Measurements from ENCODE around the gene PAGR1. TPM values are rescaled to one million over a fixed set of nuclear protein-coding genes. Genes with fewer than 3 reads are reported as not detected.
"Not testable (repeated sequence)": the region's sequence is repeated elsewhere in the genome, so short reads cannot be mapped to it uniquely, and the experiment has no call there.

Gene PAGR1
- polyA plus RNA-seq, 1 donor: 27.8 TPM

DNA sequence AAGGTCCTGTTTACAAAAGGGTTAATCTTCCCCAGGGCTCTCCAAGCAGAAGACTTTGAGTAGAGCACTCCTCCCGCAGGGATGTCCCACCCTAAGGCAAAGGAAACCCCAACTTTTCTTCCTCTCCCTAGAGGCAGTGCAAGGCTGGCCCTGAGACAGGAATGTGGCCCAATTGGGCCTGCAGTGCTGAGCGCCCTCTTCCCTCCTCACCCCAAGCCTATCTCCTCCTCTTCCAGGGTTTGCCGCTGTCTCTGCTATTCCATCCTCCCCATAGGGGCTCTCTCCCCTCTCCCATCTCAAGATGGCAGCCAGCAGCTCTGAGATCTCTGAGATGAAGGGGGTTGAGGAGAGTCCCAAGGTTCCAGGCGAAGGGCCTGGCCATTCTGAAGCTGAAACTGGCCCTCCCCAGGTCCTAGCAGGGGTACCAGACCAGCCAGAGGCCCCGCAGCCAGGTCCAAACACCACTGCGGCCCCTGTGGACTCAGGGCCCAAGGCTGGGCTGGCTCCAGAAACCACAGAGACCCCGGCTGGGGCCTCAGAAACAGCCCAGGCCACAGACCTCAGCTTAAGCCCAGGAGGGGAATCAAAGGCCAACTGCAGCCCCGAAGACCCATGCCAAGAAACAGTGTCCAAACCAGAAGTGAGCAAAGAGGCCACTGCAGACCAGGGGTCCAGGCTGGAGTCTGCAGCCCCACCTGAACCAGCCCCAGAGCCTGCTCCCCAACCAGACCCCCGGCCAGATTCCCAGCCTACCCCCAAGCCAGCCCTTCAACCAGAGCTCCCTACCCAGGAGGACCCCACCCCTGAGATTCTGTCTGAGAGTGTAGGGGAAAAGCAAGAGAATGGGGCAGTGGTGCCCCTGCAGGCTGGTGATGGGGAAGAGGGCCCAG is 3.0 kb upstream of the PAGR1 start:
- no peak for DNase-seq

DNA sequence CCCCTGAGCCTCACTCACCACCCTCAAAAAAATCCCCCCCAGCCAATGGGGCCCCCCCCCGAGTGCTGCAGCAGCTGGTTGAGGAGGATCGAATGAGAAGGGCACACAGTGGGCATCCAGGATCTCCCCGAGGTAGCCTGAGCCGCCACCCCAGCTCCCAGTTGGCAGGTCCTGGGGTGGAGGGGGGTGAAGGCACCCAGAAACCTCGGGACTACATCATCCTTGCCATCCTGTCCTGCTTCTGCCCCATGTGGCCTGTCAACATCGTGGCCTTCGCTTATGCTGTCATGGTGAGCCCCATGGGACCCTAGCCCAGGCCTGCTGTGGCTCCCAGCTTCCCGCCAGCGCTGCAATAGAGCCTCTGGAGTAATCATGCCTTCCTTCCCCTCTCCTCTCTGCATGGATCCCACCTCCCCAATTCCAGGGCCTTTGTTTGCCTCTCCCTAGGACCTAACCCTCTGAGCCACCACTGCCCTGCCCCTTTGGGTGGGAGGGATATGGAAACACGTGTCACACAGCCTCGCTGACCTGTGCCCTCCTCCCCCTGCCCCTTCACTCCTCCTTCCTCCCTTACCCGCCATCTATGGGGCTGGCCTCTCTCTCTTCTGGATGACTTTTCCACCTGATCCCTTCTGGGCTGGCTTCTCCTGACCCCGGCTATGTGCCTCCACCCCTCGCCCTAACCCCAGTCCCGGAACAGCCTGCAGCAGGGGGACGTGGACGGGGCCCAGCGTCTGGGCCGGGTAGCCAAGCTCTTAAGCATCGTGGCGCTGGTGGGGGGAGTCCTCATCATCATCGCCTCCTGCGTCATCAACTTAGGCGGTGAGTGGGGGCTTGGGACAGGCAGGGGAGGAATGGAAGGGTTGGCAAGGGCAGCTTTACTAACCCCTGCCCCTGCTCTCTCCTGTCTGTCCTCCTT is 2.0 kb upstream of the PAGR1 start:
- DNase-seq: no peak

DNA sequence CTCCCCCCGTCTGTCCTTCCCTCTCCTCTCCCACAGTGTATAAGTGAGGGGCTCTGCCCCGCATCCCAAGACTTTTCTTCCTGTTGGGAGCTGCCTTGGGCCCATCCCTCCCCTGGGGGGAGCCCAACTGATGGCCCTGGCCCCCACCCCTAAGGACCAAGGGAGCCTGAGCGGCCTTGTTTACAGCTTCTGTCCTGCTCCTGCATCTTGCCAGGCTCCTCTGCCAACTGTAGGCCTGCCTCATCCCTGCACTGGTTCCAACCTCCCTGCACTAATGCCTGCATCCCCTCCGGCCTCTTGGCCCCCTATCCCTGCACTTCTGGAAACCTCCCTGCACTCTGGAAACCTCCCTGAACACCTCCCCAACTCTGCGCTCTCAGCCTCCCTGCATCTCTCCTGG is 1.4 kb upstream of the PAGR1 start:
- DNase-seq: no peak

DNA sequence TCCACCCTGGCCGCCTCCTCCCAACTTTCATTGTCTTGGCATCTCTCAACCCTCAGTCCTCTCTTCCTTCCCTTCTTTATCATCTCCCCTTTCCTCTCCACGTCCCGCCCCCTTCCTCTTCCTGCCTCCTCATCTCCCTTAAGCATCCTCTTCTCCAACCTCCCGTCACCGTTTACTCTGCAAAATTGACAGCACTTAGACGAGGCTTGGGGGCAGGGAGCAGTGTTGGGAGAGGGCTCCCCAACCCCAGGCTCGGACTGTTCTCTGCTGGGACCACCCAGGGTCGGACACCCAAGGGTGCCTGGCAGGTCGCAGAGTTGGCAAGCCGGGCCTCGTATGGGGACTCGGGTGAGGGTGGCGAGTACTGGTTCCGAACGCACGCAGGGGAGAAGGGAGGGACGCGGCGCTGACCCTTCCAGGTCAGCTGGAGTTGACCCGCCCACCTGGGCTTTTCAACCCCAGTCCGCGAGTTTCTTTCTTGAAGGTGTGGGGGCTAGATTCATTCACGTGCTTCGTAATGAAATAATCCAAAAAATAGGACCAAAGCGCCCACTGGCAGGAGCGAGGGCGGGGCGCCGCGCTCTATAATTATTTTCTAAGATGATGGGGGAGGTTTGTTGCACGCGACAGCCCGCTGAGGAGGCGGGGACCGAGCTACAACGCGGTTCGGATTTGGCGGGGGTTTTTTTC is 775 bp upstream of the PAGR1 start:
- DNase-seq: no peak

DNA sequence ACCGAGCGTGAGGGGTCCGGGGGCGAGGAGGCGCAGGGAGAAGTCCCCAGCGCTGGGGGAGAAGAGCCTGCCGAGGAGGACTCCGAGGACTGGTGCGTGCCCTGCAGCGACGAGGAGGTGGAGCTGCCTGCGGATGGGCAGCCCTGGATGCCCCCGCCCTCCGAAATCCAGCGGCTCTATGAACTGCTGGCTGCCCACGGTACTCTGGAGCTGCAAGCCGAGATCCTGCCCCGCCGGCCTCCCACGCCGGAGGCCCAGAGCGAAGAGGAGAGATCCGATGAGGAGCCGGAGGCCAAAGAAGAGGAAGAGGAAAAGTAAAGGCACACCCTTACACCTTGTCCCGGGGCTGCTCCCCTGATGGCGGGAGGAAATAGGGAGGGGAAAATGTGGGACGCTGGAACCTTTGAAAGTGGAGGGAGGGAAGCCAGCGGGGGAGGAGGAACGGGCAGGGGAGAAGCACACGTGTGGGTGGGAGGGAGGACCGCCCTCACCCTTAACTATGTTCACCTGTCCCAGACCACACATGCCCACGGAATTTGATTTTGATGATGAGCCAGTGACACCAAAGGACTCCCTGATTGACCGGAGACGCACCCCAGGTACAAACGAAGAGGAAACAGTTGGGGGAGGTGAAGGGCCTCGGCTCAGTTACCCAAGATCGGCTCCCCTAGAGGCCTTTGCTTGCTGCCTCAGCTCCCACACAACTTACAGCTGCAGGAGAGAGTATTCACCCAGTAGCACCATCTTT is 916 bp downstream of the PAGR1 start:
- no peak for DNase-seq

DNA sequence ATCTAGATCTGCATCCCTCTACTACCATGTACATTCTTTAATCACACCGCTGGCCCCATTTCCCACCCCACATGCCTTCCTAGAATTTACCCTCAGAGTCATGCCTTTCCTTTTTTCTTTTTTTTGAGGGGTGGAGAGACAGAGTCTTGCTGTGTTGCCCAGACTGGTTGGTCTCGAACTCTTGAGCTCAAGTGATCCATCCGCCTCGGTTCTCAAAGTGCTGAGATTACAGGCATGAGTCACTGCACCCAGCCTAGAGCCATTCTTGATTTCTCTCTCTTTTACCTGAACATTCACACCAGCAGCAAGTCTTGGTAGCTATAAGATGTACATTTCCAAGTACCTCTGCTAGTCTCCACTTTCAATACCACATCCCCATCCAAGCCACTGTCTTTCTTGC is 2.1 kb downstream of the PAGR1 start:
- no peak for DNase-seq

DNA sequence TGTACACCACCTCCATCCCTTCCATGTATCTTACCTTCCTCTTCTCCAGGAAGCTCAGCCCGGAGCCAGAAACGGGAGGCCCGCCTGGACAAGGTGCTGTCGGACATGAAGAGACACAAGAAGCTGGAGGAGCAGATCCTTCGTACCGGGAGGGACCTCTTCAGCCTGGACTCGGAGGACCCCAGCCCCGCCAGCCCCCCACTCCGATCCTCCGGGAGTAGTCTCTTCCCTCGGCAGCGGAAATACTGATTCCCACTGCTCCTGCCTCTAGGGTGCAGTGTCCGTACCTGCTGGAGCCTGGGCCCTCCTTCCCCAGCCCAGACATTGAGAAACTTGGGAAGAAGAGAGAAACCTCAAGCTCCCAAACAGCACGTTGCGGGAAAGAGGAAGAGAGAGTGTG is 3.6 kb downstream of the PAGR1 start:
- no peak for DNase-seq

DNA sequence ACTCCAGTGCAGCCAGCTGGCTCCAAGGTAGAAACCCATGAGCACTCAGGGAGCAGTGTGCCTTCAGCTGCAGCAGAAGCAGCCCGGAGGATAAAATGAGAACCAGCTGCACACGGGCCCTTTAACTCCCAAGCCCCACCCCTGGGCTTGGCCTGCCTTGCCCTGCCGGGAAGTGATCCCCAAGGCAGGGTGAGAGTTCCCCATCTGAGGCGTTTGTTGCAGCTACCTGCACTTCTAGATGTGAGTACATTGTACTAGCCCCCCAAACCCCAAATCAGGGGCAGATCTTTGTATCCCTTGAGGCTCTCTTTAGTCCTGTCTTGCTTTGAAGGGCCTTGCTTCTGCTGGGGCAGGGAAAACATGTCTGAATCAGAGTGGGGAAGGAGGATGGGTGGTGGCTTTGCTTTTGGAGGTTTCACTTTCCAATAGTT is 4.3 kb downstream of the PAGR1 start, which contains the start of gene MVP:
MVP (plus strand) TSS at position 192 of the 431 bp plus-strand sequence. CDS start 10,088 bp downstream, outside the sequence.
- peak; percentile 64 for DNase-seq

DNA sequence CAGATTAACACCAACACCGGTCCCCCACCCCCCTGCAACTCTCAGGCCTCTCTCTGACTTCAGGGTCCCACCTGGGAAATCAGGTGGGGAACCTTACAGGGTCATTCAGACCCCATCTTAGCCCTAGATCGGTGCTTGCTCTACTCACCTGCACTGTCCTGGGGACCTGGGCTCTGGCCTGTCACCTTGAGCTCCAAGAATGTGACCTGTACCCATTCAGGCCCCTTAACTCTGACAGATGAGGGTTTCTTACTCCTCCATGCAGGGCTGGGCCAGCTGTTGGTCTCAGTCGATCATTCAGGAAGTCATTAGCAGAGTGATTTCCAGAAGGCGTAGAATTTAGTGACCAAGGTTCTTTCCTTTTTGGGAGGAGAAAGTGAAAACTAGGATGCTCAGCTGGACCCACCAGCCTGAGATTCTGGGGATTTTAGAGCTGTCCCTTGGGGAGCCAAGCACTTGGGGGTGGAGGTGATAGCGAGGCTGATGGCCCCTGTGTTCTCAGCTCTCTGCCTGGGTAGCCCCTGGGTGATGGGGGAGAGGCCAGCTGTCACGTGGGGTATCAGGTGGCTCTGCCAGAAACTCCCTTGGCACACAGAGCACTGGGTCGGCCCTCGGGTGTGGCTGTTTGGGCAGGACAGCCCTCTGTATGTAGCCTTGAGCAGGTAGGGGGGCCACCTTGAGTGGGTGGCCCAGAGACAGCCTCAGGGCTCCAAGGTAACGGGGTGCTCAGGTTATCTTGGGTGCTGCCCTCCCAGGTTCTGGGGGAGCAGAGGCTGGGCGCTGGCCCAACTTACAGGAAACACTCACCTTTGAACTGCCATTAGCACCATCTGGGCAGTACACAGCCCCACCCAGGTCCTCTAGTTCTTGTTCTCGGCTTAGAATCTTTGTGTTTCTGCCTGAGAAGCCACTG is 5.0 kb downstream of the PAGR1 start:
- no peak for DNase-seq

DNA sequence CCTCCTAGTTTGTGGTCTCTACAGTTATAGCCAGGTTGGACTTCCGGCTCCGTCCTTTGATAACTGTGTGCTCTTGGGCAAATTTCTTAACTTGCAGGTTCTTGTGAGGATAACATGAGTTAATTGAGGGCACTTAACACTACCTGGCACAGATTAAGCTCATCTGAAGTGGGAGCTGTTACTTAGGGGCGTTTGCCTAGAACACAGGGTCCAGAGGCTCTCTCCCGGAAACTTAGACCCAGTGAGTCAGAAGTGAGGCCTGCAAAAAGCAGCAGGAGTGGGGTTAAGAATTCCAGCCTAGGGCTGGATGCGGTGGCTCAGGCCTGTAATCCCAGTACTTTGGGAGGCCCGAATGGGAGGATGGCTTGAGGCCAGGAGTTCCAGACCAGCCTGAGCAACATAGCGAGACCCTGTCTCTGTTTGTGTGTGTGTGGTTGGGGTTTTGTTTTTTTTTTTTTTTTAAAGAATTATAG is 5.7 kb downstream of the PAGR1 start:
- DNase-seq: no peak

DNA sequence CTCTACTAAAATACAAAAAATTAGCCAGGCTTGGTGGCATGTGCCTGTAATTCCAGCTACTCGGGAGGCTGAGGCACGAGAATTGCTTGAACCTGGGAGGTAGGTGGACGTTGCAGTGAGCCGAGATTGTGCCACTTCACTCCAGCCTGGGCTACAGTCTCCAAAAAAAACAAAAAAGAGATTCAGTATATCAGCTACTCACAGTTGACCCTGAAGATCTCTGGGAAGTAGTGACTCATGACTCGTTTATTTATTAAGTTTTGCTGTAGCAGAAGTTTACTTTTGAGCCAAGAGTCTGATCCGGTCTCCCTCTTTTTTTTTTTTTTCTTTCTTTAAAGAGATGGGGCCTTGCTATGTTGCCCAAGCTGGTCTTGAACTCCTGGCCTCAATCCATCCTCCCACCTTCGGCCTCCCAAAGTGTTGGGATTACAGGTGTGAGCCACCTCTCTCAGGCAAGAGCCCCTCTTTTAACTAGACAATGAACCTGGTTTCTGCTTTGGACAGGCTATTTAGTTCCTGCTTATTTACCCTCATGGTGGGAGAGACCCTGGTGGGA is 8.7 kb downstream of the PAGR1 start:
- DNase-seq: no peak

DNA sequence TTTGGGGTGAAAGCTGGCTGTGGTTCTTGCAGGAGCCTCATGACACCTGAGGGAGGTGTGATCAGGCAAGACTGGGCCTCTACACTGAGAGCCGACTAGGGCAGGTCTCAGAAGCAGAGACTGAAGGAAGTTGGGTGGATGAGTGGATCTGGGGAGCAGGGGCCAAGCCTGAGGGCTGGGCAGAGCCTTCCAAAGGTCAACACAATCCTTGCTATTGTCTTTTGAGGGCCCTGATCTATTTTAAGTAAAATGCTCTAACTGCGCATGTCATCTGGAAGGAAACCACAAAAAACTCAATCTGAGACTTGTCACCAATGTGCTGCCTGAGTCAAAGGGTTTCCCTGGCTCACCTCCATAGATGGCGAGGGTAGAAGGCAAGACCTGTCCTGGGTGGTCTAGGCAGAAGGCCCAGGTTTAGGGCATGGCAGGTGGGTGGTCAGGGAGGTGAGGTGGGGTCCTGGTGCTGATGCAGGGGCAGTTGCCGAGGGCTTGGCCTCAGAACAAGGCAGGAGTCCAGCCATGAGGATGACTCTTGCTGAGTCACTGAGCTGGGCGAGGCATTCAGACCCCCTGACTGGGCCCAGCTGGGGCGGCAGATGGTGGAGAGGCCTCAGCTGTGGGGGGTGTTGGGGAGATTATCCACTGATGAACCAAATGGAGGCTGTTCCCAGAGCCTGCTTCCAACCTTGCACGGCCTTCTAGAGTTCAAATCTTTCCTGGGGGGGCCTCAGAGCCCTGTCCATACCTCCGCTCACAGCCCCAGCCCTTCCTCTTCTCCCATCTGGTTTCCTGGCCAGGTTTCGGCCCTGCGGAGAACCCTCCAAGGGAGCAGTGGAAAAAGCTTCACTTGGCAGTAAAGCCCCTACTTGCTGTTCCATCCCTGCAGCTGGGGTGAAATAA is 9.4 kb downstream of the PAGR1 start:
- DNase-seq: no peak

DNA sequence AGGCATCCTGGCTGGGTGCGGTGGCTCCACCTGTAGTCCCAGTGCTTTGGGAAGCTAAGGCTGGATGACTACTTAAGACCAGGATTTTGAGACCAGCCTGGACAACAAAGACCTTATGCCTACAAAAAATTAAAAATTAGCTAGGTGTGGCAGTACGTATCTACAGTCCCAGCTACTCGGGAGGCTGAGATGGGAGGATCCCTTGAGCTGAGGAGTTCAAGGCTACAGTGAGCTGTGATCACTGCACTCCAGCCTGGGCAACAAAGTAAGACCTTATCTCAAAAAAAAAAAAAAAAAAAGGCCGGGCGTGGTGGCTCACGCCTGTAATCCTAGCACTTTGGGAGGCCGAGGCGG is 10.4 kb downstream of the PAGR1 start:
- no peak for DNase-seq

DNA sequence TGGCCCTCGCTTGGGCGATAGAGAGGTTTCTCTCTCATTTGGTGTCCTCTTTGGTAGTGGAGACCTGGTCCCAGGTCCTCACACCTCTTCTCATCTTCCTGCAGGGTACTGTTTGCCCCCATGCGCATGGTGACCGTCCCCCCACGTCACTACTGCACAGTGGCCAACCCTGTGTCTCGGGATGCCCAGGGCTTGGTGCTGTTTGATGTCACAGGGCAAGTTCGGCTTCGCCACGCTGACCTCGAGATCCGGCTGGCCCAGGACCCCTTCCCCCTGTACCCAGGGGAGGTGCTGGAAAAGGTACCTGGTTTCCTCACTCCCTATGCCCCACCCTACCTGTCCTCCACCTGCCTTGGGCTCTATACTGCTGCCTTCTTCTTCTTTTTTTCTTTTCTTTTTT is 14.8 kb downstream of the PAGR1 start:
- no peak for DNase-seq

DNA sequence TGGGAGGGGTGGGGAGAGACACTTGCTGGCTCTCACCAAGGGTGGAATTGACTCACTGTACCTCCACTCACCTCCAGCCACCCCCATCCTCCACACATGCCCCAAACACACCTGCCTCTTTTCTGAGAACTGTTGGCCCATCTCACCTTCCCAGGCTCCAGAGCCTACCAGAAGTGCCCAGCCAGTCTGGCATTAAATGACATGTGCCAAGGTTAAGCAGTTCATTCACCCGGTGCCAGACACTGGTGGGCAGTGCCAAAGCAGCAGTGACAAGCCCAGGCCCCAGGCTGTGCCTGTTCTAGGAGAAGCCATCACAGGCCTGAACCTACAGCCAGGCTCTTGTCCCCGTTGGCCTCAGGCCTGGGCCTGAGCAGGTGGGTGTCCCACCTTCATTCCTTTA is 15.5 kb downstream of the PAGR1 start:
- no peak for DNase-seq

DNA sequence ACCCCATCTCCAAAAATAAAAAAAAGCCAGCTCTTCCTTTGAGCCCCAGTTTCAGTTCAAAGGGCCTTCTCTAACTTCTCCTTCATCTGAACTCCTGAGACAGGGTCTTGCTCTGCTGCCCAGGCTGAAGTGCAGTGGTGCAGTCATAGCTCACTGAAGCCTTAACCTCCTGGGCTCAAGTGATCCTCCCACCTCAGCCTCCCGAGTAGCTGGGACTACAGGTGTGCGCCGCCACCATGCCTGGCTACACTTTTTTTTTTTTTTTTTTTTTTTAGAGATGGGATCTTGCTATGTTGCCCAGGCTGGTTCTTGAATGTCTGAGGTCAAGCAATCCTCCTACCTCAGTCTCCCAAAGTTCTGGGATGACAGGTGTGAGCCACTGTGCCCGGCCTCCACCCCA is 17.3 kb downstream of the PAGR1 start:
- not testable (repeated sequence) for DNase-seq

DNA sequence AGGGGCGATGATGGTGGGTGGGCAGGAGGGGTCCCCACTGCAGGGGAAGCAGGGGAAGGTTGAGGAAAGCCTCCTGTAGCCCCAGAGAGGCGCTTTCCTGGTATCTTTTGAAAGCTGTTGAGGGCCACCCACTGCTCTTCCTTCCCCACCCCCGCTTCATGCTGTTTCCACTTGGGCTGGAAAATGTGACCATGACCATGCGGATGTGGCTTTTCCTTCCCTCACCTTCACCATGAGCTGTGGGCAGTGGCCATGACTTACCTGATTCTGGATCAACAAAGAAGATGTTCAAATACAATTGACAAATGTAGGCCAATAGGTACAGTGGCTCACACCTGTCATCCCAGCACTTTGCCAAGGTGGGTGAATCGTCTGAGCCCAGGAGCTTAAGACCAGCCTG is 18.1 kb downstream of the PAGR1 start:
- no peak for DNase-seq

DNA sequence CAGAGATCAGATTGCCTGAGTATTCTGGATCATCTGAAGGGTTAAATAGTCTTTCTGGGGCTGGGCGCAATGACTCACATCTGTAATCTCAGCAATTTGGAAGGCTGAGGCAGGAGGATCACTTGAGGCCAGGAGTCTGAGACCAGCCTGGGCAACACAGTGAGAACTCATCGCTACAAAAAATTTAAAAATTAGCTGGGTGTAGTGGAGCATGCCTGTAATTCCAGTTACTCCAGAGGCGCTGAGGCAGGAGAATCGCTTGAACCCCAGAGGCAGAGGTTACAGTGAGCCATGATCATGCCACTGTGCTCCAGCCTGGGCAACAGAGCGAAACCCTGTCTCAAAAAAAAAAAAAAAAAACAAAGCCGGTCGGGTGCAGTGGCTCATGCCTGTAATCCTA is 20.0 kb downstream of the PAGR1 start:
- DNase-seq: no peak

DNA sequence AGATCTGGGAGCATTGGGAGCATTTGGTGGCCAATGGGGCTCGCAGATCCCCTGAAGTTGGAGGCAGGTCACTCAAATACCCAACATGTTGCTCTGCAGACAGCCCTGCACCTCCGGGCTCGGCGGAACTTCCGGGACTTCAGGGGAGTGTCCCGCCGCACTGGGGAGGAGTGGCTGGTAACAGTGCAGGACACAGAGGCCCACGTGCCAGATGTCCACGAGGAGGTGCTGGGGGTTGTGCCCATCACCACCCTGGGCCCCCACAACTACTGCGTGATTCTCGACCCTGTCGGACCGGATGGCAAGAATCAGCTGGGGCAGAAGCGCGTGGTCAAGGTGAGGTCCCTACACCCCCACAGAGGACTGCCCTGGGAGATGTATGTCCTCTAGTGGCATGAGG is 20.7 kb downstream of the PAGR1 start:
- no peak for DNase-seq

DNA sequence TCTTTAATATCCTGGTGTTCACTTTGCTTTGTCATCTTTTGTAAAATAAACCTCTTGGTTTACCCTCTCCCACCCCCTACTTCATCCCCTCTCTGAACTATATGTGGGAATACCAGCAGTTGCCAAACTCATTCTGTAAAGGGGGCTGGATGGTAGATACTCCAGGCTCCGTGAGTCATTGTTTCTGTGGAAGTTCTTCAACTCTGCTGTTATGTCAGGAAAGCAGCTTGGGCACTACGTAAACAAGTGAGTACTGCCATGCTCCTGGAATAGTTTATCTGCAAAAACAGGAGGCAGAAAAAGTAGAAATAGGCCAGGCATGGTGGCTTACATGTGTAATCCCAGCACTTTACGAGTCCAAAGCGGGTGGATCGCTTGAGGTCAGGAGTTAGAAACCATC is 21.9 kb downstream of the PAGR1 start:
- no peak for DNase-seq

Measured in hindlimb muscle (tissue), 1 donor.